GM23338 (cell line): Measurements from ENCODE around the gene KRT74. TPM values are rescaled to one million over a fixed set of nuclear protein-coding genes. Genes with fewer than 3 reads are reported as not detected.

ENCODE experiments used
- ATAC-seq: fragments of 200-7000 bp; cut with Tn5 transposase; 3 replicates; pipeline ENCODE4 v1.9.1; 2020
- DNase-seq: peaks from one replicate; pipeline ENCODE4 v3.0.0-alpha.2; 2015; ENCODE audit warnings: low spot score
- H2AFZ ChIP-seq: fragments of 200-600 bp; sonication (generic); 2 replicates; pipeline ENCODE4 v1.8.0; 2016; ENCODE audit warnings: antibody characterized with exemption, mild to moderate bottlenecking, moderate library complexity
- H3F3A ChIP-seq: fragments of 200-600 bp; sonication (generic); replicated peaks from 2 replicates; pipeline ENCODE4 v1.8.0; 2017; ENCODE audit warnings: antibody characterized with exemption, mixed run types, low read depth
- H3K27ac ChIP-seq: fragments of 200-600 bp; sonication (generic); 2 replicates; pipeline ENCODE4 v1.6.1; 2016; ENCODE audit warnings: low read depth
- H3K27me3 ChIP-seq: fragments of 200-600 bp; sonication (generic); 2 replicates; pipeline ENCODE4 v1.8.0; 2016; ENCODE audit warnings: mild to moderate bottlenecking, mixed run types, moderate library complexity; ENCODE audit not compliant: insufficient read depth
- H3K36me3 ChIP-seq: fragments of 200-600 bp; sonication (generic); 2 replicates; pipeline ENCODE4 v1.8.0; 2016; ENCODE audit warnings: mild to moderate bottlenecking; ENCODE audit not compliant: insufficient read depth
- H3K4me1 ChIP-seq: fragments of 200-600 bp; sonication (generic); 2 replicates; pipeline ENCODE4 v1.8.0; 2016; ENCODE audit warnings: mild to moderate bottlenecking, moderate library complexity; ENCODE audit not compliant: insufficient read depth
- H3K4me2 ChIP-seq: fragments of 200-600 bp; sonication (generic); 2 replicates; pipeline ENCODE4 v1.7.1; 2017; ENCODE audit warnings: mixed run types
- H3K4me3 ChIP-seq: fragments of 200-600 bp; sonication (generic); 2 replicates; pipeline ENCODE4 v1.6.1; 2016; ENCODE audit warnings: mixed run types
- H3K79me2 ChIP-seq: fragments of 200-600 bp; sonication (generic); replicated peaks from 2 replicates; pipeline ENCODE4 v1.8.0; 2017; ENCODE audit warnings: mild to moderate bottlenecking; ENCODE audit not compliant: insufficient read depth
- H3K9me2 ChIP-seq: fragments of 200-600 bp; sonication (generic); 2 replicates; pipeline ENCODE4 v1.8.0; 2017; ENCODE audit not compliant: insufficient read depth
- H4K20me1 ChIP-seq: fragments of 200-600 bp; sonication (generic); replicated peaks from 2 replicates; pipeline ENCODE4 v1.8.0; 2017; ENCODE audit warnings: mild to moderate bottlenecking; ENCODE audit not compliant: insufficient read depth
- H3K27ac Mint-ChIP-seq: 2 replicates; pipeline ENCODE4 v1.8.0; 2020; ENCODE audit warnings: inconsistent platforms, mild to moderate bottlenecking, moderate library complexity, mixed read lengths
- H3K27me3 Mint-ChIP-seq: 3 replicates; pipeline ENCODE4 v1.8.0; 2022; ENCODE audit warnings: low read depth, mild to moderate bottlenecking, moderate library complexity, mixed read lengths, inconsistent platforms; ENCODE audit not compliant: insufficient read depth, poor library complexity
- H3K36me3 Mint-ChIP-seq: 3 replicates; pipeline ENCODE4 v1.8.0; 2021; ENCODE audit warnings: low read depth, mild to moderate bottlenecking, inconsistent platforms, moderate library complexity, mixed read lengths
- H3K4me1 Mint-ChIP-seq: 3 replicates; pipeline ENCODE4 v1.8.0; 2020; ENCODE audit warnings: mild to moderate bottlenecking, inconsistent platforms, mixed read lengths
- H3K4me3 Mint-ChIP-seq: 3 replicates; pipeline ENCODE4 v1.8.0; 2021; ENCODE audit warnings: moderate library complexity, mild to moderate bottlenecking, inconsistent platforms, mixed read lengths
- H3K9me3 Mint-ChIP-seq: 3 replicates; pipeline ENCODE4 v1.8.0; 2020; ENCODE audit warnings: moderate library complexity, mild to moderate bottlenecking, inconsistent platforms, mixed read lengths
- CREB1 ChIP-seq: fragments of 250-450 bp; sonication (Bioruptor Pico); IDR thresholded peaks from 2 replicates; pipeline ENCODE4 v1.5.0; 2020; ENCODE audit warnings: low read depth, mild to moderate bottlenecking, moderate library complexity
- CTCF ChIP-seq, 2 experiments: fragments of 200-600 bp in 1 of 2; sonication (generic) in 1 of 2; conservative IDR thresholded peaks; 2 replicates each; pipeline versions ENCODE4 v1.5.1 to v1.6.1; 2016 to 2017; ENCODE audit warnings: antibody characterized with exemption in 2 of 2, low read depth in 2 of 2, mild to moderate bottlenecking in 2 of 2, moderate library complexity in 1 of 2
- EZH2 ChIP-seq: fragments of 200-600 bp; sonication (generic); IDR thresholded peaks from one replicate; pipeline ENCODE4 v1.8.0; 2017; ENCODE audit warnings: antibody characterized with exemption, mild to moderate bottlenecking, low read depth; ENCODE audit not compliant: unreplicated experiment
- EZH2phosphoT487 ChIP-seq: fragments of 200-600 bp; sonication (generic); IDR thresholded peaks from one replicate; pipeline ENCODE4 v1.8.1; 2018; ENCODE audit warnings: antibody characterized with exemption; ENCODE audit not compliant: unreplicated experiment
- JUNB ChIP-seq: IDR thresholded peaks from one replicate; pipeline ENCODE4 v1.6.1; 2016; ENCODE audit warnings: antibody characterized with exemption; ENCODE audit not compliant: unreplicated experiment
- NANOG ChIP-seq: IDR thresholded peaks from 2 replicates; pipeline ENCODE4 v1.6.1; 2016; ENCODE audit warnings: antibody characterized with exemption, borderline replicate concordance
- POLR2AphosphoS5 ChIP-seq: IDR thresholded peaks from 2 replicates; pipeline ENCODE4 v1.6.1; 2016; ENCODE audit warnings: antibody characterized with exemption, low read depth
- REST ChIP-seq: IDR thresholded peaks from one replicate; pipeline ENCODE4 v1.6.1; 2018; ENCODE audit warnings: antibody characterized with exemption; ENCODE audit not compliant: unreplicated experiment
- STAT1 ChIP-seq: IDR thresholded peaks from one replicate; pipeline ENCODE4 v1.6.1; 2016; ENCODE audit warnings: antibody characterized with exemption; ENCODE audit not compliant: unreplicated experiment
- ZNF114 ChIP-seq: fragments of 250-450 bp; sonication (Bioruptor Pico); IDR thresholded peaks from 2 replicates; pipeline ENCODE4 v1.5.0; 2020; ENCODE audit warnings: mild to moderate bottlenecking, moderate library complexity
- ZNF331 ChIP-seq: fragments of 250-450 bp; sonication (Bioruptor Pico); IDR thresholded peaks from 2 replicates; pipeline ENCODE4 v1.5.0; 2020; ENCODE audit warnings: low read depth, mild to moderate bottlenecking, moderate library complexity
- polyA plus RNA-seq: library from polyadenylated mRNA; unstranded; fragments of >200 nt; fragmentation: Nextera tagmentation; extraction: Ambion mirVana; gene quantifications from 2 replicates; pipeline ENCODE4 v1.2.1, GENCODE V29; 2016
- total RNA-seq: library from RNA; depleted of rRNA; stranded (reverse); fragments of >200 nt; shearing (Covaris generic); gene quantifications from 2 replicates; pipeline ENCODE4 v1.2.3, GENCODE V29; 2014
- TF ChIP-seq, protein P1 (sequence below): fragments of 250-450 bp; sonication (Bioruptor Pico); IDR thresholded peaks from 2 replicates; pipeline ENCODE4 v1.5.0; 2020; ENCODE audit warnings: mild to moderate bottlenecking, moderate library complexity
- TF ChIP-seq, protein P2 (sequence below): IDR thresholded peaks from 2 replicates; pipeline ENCODE4 v1.6.1; 2016; ENCODE audit warnings: antibody characterized with exemption

The KRT74 gene
- total and polyA plus RNA-seq, 2 experiments from 2014 or later, result not detected

GRCh38 chr12:52605542-52605941, 31.9 kb upstream of the KRT74 start:
- peaks cover 6% of the 10 kb centered on the region for H3K27me3 Mint-ChIP-seq
- Histone ChIP-seq H3K4me1 (no peaks in the 10 kb centered on the region), H3K9me2 (0 out of 2 replicates have a peak, but pooled peaks cover 5% of the 10 kb centered on the region), H3K36me3 (no peaks in the 10 kb centered on the region), H3K79me2 (no peaks in the 10 kb centered on the region), H3K27me3 (peaks cover 19% of the 10 kb centered on the region), H3F3A (no peaks in the 10 kb centered on the region), H2AFZ (no peak overlapping the region), H3K27ac (no peak overlapping the region), H4K20me1 (no peaks in the 10 kb centered on the region), H3K4me3 (no peak overlapping the region), H3K4me2 (no peak overlapping the region)
- ATAC-seq, result no peak
- no peak for DNase-seq
- H3K27ac Mint-ChIP-seq, result no peak overlapping the region
- no peak for TF ChIP-seq ZNF114 (CRISPR knock-in tag)
- no peak for TF ChIP-seq ZNF331 (CRISPR knock-in tag)
- no peak for TF ChIP-seq STAT1
- TF ChIP-seq CREB1 (CRISPR knock-in tag), result no peak
- TF ChIP-seq, protein P1, sequence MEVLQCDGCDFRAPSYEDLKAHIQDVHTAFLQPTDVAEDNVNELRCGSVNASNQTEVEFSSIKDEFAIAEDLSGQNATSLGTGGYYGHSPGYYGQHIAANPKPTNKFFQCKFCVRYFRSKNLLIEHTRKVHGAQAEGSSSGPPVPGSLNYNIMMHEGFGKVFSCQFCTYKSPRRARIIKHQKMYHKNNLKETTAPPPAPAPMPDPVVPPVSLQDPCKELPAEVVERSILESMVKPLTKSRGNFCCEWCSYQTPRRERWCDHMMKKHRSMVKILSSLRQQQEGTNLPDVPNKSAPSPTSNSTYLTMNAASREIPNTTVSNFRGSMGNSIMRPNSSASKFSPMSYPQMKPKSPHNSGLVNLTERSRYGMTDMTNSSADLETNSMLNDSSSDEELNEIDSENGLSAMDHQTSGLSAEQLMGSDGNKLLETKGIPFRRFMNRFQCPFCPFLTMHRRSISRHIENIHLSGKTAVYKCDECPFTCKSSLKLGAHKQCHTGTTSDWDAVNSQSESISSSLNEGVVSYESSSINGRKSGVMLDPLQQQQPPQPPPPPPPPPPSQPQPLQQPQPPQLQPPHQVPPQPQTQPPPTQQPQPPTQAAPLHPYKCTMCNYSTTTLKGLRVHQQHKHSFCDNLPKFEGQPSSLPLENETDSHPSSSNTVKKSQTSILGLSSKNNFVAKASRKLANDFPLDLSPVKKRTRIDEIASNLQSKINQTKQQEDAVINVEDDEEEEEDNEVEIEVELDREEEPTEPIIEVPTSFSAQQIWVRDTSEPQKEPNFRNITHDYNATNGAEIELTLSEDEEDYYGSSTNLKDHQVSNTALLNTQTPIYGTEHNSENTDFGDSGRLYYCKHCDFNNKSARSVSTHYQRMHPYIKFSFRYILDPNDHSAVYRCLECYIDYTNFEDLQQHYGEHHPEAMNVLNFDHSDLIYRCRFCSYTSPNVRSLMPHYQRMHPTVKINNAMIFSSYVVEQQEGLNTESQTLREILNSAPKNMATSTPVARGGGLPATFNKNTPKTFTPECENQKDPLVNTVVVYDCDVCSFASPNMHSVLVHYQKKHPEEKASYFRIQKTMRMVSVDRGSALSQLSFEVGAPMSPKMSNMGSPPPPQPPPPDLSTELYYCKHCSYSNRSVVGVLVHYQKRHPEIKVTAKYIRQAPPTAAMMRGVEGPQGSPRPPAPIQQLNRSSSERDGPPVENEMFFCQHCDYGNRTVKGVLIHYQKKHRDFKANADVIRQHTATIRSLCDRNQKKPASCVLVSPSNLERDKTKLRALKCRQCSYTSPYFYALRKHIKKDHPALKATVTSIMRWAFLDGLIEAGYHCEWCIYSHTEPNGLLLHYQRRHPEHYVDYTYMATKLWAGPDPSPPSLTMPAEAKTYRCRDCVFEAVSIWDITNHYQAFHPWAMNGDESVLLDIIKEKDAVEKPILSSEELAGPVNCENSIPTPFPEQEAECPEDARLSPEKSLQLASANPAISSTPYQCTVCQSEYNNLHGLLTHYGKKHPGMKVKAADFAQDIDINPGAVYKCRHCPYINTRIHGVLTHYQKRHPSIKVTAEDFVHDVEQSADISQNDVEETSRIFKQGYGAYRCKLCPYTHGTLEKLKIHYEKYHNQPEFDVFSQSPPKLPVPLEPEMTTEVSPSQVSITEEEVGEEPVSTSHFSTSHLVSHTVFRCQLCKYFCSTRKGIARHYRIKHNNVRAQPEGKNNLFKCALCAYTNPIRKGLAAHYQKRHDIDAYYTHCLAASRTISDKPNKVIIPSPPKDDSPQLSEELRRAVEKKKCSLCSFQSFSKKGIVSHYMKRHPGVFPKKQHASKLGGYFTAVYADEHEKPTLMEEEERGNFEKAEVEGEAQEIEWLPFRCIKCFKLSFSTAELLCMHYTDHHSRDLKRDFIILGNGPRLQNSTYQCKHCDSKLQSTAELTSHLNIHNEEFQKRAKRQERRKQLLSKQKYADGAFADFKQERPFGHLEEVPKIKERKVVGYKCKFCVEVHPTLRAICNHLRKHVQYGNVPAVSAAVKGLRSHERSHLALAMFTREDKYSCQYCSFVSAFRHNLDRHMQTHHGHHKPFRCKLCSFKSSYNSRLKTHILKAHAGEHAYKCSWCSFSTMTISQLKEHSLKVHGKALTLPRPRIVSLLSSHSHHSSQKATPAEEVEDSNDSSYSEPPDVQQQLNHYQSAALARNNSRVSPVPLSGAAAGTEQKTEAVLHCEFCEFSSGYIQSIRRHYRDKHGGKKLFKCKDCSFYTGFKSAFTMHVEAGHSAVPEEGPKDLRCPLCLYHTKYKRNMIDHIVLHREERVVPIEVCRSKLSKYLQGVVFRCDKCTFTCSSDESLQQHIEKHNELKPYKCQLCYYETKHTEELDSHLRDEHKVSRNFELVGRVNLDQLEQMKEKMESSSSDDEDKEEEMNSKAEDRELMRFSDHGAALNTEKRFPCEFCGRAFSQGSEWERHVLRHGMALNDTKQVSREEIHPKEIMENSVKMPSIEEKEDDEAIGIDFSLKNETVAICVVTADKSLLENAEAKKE, result no peak
- TF ChIP-seq REST, result no peak
- TF ChIP-seq EZH2phosphoT487, result no peak
- TF ChIP-seq, protein P2, sequence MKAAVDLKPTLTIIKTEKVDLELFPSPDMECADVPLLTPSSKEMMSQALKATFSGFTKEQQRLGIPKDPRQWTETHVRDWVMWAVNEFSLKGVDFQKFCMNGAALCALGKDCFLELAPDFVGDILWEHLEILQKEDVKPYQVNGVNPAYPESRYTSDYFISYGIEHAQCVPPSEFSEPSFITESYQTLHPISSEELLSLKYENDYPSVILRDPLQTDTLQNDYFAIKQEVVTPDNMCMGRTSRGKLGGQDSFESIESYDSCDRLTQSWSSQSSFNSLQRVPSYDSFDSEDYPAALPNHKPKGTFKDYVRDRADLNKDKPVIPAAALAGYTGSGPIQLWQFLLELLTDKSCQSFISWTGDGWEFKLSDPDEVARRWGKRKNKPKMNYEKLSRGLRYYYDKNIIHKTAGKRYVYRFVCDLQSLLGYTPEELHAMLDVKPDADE, result no peak
- no peak for TF ChIP-seq EZH2
- no peak for TF ChIP-seq CTCF (conservative IDR thresholded peaks at IDR 0.05; ENCODE audit: low read depth in 2 of 2)
- TF ChIP-seq JUNB, result no peak
- no peak for TF ChIP-seq NANOG
- TF ChIP-seq POLR2AphosphoS5, result no peak
- H3K36me3 Mint-ChIP-seq, result no peaks in the 10 kb centered on the region
- no peaks in the 10 kb centered on the region; the same call in 2 of the 3 replicates for H3K9me3 Mint-ChIP-seq
- H3K4me3 Mint-ChIP-seq, result no peak overlapping the region
- no peaks in the 10 kb centered on the region for H3K4me1 Mint-ChIP-seq
